Esophagus muscularis mucosa (tissue), 4 donors: ENCODE measurements around the gene CASP2.

Experiments used
- EP300 ChIP-seq: sonication (generic); formaldehyde crosslinking; IDR thresholded peaks from one replicate; pipeline ENCODE4 v1.6.1; 2017; ENCODE audit warnings: antibody characterized with exemption
- POLR2A ChIP-seq: fragments of 450-650 bp; IDR thresholded peaks from one replicate; pipeline ENCODE4 v1.6.1; 2017; ENCODE audit warnings: antibody characterized with exemption, moderate library complexity, mild to moderate bottlenecking, low read depth
- POLR2AphosphoS5 ChIP-seq, 2 donors: sonication (generic); formaldehyde crosslinking; IDR thresholded peaks; one replicate each; pipeline ENCODE4 v1.6.1; 2017; ENCODE audit warnings: antibody characterized with exemption in 2 of 2
- TF ChIP-seq, protein P1 (sequence below), 3 experiments: fragments of 200-600 bp in 2 of 3; fragments of 450-650 bp in 1 of 3; sonication (generic) in 2 of 3; IDR thresholded peaks; one replicate each; pipeline ENCODE4 v1.5.1; 2017 to 2019; ENCODE audit warnings: antibody characterized with exemption in 3 of 3, mild to moderate bottlenecking in 2 of 3, moderate library complexity in 1 of 3

DNA sequence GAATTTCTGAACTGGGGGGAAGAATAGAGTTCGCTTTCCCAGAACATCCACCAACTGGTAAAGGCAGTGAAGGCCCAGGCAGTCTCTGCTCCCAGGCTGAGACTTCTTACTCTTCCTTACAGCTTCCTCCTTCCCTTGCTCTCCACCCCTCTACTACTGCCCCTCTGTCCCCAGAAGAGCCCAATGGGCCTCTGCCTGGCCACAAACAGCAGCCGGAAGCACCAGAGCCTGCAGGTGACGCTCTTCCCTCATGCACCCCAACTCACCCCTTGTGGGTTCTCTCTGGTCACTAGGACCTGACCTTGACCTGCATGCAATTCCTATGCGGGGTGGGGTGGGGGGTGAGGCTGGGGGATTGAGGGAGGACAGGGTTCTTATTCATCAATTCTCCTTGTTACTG lies 57.9 kb downstream of the CASP2 start:
- TF ChIP-seq, protein P1, sequence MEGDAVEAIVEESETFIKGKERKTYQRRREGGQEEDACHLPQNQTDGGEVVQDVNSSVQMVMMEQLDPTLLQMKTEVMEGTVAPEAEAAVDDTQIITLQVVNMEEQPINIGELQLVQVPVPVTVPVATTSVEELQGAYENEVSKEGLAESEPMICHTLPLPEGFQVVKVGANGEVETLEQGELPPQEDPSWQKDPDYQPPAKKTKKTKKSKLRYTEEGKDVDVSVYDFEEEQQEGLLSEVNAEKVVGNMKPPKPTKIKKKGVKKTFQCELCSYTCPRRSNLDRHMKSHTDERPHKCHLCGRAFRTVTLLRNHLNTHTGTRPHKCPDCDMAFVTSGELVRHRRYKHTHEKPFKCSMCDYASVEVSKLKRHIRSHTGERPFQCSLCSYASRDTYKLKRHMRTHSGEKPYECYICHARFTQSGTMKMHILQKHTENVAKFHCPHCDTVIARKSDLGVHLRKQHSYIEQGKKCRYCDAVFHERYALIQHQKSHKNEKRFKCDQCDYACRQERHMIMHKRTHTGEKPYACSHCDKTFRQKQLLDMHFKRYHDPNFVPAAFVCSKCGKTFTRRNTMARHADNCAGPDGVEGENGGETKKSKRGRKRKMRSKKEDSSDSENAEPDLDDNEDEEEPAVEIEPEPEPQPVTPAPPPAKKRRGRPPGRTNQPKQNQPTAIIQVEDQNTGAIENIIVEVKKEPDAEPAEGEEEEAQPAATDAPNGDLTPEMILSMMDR (IDR thresholded peaks at IDR 0.05): no peak
- TF ChIP-seq POLR2AphosphoS5 (IDR thresholded peaks at IDR 0.05): no peak
- no peak for TF ChIP-seq POLR2A
- TF ChIP-seq EP300: no peak
